GM18873 (cell line): ENCODE measurements around the gene INSIG1.

Experiments used
- ATAC-seq: cut with Tn5 transposase; IDR thresholded peaks from one replicate; pipeline ENCODE4 v1.9.1; 2021; ENCODE audit warnings: mild to moderate bottlenecking, moderate library complexity, moderate number of reproducible peaks; ENCODE audit not compliant: unreplicated experiment, low FRiP score

Gene INSIG1

DNA sequence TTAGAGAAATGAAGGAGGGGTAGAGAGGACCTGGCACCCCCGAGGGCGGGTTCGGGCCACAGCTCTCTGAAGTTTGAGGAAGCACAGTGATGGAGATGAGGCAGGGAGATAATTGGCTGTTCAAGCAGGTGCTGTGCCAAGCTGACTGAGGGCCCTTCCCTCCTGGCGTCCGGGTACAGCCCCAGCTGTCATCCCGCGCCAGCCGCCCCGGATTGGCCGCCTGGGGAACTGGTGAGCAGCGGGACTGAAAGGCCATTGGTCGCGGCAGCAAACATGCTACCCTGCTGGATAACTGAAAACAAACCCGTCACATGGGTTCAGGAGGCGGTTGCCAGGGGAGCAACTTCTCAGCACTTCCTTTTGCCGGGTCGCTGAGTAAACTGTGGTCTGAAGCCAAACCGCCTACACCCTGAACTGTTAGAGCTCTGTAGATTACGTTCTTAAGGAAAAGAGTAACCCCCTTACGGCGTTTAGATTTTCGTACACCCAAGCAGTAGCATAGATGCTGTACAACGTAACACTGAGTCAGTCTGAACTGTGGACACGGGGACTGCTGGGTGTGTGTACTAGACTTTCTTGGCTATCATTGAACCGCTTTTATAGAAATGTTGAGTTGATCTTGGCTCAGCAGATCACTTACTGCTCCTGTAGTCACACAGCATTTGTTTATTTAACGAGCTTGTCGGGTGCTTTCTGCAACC is 1.3 kb downstream of the INSIG1 start:
- peak; percentile 77 for ATAC-seq

DNA sequence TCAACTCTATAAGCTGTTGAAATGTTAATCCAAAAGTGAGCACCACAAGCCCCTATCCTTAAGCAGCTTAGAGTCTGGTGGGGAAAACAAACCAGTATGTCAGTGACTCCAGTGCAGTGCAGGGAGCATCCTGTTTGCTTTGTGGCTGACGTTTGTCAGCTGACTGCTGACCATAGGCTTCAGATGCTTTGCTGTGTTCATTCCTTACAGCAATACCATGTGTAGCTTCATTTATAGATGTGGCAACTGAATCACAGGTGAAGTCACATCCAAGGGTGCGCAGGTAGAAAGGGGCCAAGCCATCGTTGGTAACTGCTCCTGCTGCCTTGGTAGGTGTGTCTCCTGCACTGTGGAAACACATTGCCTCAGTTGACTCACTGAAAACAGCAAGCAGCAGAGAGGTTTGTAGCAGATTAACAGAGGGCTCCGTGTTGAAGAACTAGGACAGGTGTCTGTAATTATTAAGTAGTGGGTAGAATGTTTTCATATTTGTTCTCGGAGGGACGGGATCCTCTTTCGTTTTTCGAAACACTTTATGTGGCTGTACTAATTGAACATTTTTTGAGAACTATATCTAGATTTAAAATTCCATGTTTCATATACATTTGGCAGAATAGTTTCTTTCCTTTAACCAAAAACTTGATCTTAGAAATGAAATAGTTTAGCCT is 2.0 kb downstream of the INSIG1 start:
- no peak for ATAC-seq

DNA sequence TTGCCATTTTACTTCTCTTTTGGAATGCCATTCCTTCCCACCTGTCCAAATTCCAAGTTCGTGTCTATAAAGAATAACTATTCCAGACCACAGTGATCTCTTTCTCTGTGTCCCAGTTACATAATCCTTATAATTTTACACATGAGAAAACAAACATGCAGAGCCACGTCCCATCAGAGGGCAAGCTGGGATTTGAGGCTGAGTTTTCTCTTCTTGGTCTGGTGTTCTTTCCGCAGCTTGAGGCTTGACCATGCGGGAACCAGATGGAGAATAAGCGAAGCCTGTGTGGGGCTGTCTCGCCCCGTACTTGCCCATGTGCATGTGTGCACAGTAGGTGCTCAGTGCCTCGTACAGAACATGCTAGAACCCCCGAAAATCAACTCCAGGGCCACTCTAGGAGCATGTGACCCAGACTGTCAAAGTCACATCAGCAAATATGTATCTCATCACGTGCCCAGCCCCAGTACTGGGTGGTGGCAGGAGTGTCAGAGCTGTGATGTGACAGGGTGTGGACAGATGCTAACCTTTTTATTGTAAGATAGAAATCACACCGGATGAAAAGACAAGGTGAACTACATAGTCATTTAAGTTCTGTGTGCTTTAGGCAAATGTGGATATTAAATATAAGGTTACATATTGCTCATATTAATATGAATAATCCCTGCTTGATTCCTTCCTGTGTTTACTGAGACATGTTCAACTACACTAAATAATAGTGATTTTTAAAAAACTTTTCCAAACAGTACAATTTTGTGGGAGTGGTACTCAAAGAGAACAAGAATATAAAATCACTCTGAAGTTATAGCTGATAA is 3.2 kb downstream of the INSIG1 start:
- no peak for ATAC-seq

DNA sequence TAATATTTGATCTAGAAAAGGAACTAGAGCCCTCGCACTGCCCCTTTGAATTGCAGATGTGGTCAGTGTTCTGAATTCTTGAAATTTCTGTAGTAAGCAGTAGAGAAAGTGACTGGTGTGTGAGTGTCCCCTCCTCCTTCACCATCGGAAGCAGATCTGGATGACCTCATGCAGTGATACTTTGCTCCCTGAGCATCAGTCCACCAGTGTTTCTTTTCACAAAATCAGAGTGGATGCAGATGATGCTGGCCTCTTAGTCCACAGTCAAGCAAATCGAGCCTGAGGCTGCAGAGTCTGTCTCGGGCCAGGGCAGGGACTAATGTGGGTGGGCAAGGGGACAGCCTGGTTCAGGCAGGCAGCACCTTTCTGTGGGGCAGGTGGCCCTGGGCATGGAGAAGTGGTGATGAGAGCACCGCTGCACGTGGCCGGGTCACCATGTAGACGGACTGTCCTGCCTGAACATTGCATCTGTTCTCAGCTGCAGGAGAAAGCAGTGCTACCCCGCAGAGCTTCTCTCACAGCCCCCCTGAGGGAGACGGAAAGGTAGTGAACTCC is 5.4 kb downstream of the INSIG1 start:
- ATAC-seq: no peak

DNA sequence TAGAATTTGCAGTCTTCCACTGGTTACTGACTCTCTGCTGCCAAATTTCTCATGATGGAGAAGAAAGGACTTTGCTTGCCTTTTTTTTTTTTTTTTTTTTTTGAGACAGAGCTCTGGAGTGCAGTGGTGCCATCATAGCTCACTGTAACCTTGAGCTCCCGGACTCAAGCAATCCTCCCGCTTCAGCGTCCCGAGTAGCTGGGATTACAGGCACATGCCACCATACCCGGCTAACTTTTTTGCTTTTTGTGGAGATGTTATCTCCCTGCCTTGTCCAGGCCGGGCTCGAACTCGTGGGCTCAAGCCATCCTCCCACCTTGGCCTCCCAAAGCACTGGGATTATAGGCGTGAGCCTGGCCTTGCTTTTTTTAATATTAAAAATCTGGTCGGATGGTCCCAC is 6.2 kb downstream of the INSIG1 start:
- no peak for ATAC-seq

DNA sequence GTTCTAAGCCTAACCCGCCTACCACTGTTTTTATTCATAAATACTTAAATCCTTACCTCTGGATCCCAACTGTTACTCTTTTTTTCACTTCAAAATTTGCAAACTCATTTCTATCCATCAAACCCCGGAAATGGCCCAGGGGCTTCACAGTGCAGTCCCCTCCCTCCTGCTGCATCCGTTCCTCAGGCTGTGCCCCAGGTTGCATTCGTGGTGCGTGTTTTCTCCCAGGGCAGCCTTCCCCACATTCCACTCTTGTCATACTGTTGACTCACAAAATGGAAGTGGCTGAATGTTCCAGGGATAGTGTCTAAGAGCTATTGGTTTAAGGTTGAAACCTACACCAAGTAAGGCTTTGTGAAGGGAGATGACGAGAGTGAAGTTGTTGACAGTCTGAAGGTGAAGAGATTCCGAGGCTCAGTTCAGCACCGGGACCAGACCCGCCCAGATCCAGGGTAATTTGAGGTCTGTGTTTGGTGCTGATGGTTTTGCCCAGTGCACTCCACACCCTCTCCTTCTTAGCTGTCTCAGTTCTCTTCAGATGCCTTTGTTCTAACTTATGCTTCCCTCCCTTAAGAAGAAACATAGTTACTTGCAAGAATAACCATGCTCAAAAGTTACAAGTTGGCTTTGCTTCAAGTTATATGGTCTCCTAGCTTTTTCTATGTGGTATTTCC is 7.7 kb downstream of the INSIG1 start:
- ATAC-seq: no peak

DNA sequence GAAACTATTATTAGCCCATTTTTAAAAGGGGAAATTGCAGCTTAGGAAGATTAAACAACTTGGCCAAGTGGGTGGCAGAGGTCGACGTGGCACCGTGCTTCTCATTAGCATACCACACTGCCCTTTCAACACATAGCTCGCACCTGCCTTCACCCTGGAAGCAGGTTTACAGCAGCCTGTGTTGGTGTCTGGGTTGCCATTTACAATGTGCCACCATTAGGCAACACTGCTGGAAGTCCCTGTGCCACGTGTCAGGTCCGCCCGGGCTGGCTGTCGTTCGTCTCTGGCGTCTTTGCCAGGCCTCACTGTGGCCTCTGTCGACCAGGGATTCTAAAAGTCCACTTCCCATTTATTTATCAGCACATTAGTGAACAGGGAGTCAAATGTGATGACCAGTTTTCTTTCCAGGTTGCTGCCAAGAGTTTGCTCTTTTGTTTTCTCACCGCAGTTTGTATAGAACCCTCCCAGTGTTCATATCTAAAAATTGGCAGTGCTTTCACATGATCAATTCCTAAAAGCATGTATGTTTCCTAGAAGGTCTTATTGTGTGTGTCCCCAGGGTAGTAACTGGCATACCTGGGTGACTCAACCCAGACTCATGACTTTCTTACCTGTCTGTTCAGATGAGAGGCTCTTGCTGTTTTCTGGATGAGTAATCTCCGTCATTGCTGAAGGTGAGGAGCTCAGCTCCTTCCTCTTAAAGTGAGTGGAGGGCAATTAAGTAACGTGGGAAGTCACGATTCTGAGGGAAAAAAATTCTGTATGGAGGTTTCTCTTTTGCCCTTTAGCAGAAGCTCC is 9.2 kb downstream of the INSIG1 start:
- ATAC-seq: no peak

DNA sequence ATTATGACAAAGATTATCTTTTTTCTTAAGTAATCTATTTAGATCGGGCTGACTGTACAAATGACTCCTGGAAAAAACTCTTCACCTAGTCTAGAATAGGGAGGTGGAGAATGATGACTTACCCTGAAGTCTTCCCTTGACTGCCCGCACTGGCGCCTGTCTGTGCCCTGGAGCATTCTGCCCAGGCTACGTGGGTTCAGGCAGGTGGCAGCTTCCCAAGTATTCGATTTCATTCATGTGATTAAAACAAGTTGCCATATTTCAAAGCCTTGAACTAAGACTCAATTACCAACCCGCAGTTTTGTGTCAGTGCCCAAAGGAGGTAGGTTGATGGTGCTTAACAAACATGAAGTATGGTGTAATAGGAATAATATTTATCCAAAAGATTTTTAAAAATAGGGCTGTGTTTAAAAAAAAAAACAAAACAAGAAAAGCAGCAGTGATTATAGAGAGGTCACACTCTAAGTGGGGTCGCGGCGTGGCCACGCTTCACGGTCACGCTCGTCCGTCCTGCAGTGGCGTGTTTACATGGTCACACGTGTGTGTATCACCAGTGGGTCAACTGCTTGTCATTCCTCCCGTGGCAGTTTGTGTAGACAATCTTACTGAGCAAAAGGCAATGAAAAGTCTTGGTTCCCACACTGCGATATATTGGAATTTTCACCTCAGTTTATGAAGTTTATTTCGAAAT is 10.8 kb downstream of the INSIG1 start:
- ATAC-seq: no peak

DNA sequence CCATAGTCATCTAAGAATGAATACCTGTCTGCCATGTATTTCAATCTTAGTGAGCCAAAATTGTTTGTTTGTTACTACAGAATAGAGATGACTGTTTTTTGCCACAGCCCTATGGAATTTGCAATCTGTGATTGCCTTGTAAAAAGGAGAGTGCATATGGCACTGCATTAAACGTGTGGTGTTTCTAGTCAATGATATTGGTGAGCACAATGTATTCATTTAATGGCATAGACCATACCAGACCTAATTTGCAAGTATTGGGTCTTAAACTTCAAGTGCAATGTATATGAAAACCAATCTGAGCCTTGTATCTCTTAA is 11.3 kb downstream of the INSIG1 start:
- no peak for ATAC-seq

DNA sequence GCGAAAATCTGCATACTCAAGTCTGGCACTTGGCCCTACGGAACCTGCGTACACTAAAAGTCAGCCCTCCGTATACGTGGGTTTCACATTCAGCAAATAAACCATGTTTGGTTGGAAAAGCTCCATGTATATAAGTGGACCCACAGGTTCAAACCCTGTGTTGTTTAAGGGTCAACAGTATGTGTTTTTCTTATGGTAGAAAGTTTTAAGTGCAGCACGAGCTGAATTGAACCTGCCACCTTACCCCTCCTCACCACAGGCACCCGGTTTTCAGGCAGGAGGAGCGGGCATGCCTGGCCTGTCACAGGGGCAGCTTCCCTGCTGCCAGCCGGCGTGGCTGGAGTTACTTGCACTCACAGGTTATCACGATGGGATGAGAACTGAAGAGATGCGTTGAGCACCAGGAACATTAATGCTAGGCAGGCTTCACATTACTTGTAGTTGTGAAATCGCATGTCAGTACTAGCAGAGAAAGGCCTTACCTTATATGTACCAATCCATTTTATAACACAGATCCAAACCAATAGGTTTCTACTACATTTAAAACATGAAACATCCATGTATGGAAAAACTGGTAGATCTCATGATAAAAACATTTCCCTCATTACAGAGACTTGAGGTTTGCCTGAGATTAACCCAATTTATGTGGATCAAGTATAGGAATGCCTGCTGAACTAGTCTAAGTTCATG is 12.9 kb downstream of the INSIG1 start:
- no peak for ATAC-seq

DNA sequence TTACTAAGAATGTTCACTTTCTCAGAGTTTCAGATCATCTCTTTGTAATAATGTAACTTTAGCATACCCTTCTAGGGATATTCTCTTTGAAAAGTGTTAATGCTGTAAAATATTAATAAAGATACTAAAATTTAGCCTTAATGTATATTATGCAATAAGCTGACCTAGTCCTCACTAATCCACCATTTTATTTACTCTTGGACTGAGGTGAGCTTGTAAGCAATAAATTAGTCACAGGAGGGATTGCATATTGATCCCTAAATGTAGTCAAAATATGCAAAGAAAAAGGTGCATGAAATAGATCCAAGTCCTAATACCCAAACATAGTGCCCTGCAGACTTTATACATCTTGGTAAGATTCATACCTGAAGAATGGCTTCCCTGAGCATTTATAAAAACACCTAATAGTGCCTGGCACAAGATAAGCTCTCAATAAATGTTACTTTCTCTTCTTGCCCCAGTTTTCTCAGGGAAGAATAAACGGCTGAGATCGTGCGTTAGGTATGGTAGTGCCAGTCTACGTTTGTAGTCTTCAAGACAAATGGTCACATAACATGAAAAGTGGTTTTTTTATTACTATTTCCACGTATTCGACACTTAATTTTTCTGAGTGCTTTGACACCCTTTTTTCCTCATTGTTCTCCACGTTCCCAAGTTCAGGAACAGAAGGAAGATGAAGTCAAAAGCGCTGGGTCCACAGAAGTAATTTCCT is 14.3 kb downstream of the INSIG1 start:
- no peak for ATAC-seq

DNA sequence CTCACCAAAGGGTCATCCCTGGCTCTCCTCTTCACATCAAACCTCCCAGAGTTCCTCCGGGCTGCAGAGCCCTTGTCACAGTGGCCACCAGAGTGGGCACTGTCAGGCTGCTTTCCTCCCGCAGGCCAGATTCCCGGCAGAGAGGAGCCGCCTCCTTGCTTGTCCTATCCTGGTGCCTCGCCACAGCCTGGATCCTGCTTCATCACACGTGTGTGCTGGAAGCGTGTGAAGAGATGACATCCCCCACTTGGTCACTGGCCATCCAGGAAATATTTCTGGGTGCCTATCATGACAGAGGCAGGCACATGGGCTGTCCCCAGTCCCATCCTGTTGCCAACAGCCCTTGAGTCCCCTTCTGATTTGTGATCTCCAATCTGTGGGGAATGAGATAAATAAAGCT is 15.0 kb downstream of the INSIG1 start:
- ATAC-seq: no peak

DNA sequence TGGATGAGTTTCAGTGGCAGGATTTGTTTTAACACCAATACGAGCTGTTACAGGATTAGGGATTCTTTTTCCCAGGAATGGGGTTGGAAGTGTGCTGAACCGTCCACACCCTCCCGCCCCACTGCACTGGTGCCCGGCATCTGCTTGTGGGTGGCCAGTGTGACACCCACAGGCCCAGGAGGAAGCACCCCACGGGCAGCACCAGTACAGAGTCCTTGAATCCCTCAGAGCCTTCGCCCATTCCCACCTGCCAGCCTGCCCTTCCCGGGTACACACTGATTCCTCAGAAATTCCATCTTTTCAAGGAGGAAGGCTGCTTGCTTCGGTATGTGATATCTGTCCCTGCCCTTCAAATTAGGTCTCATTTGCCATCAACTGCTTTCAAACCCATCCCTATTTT is 15.4 kb downstream of the INSIG1 start:
- ATAC-seq: no peak

DNA sequence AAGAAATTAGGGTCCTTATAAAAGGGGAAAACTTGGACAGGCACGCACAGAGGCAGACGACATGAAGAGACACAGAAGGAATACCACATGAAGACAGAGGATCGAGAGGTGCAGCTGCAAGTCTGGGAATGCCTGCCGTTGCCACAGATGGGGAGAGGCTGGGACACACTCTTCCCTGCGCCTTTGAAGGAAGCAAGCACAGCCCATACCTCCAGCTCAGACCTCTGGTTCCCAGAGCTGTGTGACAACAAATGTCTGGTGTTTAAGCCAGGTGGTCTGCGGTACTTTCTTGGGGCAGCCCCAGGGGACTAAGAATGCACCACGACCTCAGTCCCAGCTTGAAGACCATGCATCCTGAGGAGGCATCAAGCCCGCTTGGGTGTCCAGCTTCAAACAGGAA is 18.3 kb downstream of the INSIG1 start:
- ATAC-seq: no peak

DNA sequence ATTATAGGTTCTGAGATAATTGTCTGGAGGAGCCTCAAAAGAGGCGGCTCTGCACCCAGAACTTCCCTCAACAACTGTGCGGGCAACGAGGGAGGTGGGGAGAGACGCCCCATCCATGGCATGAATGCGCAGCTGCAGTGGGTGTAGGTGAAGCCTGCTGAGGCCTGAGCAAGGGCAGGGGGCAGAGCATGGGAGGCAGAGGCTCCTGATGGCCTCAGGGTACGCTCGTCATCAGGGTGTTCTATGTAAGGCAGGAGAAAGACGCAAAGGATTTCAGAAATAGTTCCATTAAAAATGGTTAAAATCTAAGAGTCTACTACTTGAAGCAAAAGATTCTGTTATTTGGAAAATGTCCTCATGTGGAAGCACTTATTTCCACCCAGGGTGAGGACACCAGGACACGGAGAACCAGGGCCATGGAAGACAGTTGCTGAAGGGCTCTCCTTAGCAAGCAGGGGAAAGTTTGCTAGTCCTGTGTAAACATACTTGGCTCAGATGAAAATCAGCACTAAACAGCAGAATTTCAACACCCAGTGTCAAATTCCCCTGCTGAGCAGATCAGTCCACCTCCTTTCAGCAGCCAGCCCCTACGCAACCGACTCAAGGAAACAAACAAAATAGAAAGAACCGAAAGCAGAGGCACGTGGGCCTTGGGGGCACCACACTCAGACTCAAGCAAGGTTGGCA is 18.9 kb downstream of the INSIG1 start:
- ATAC-seq: no peak

DNA sequence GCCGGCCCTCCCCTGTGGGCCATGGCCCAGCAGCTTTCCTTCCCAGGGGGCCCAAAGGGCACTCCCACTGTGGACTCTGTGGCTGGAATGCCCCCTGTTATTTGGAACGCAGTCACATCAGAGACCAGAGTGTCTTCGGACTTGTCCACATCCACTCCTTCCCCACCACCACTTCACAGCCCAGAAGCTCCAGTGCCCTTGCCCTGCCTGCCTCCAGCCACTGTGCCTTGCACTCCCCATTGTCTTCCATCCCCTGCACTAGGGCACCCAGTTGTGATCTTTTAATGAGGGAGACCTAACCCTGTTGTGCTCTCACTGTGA is 19.4 kb downstream of the INSIG1 start:
- no peak for ATAC-seq

DNA sequence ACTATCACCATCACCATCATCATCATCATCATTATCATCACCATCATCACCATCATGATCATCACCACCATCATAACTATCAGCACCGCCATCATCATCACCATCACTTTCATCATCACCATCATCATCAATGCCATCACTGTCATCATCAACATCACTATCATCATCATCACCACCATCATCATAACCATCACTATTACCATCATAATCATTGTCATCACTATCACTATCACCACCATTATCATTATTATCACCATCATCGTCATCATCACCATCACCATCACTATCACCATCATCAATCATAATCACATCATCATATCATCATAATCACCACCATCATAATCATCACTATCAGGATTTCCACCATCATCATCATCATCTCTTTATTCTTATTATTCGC is 20.6 kb downstream of the INSIG1 start:
- ATAC-seq: no peak

DNA sequence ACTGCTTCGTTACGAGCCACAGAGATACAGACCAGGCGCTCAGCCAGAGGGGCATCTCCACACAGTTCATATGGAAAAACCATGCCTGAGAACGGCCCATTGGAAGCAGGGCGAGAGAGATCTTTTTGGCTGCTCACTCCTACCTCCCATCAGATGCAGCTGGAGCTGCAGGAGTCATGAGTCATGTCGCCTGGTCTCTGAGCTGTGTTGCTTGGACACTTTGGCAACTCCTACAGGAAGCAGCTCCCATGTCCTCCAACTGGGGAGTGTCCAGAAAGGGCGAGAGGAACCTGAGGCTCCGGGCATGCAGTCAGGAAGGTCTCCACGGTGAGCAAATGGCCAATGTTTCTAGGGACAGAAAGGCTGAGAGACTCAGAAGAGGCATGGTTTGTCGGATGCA is 24.9 kb downstream of the INSIG1 start:
- no peak for ATAC-seq
